OCI-LY1 (cell line): ENCODE data around the gene PRKCD.

ENCODE experiments used
- H2AFZ ChIP-seq: fragments of 200-600 bp; sonication (generic), shearing (Covaris generic); 2 replicates; pipeline ENCODE4 v1.6.0; 2014; ENCODE audit warnings: antibody characterized with exemption, mild to moderate bottlenecking, low read length
- H3F3A ChIP-seq: fragments of 200-600 bp; sonication (generic), shearing (Covaris generic); 2 replicates; pipeline ENCODE4 v1.6.0; 2014; ENCODE audit warnings: mild to moderate bottlenecking, antibody characterized with exemption, low read length, moderate library complexity; ENCODE audit not compliant: insufficient read depth
- H3K27ac ChIP-seq: fragments of 200-600 bp; sonication (generic); 2 replicates; pipeline ENCODE4 v1.5.1; 2014; ENCODE audit warnings: low read length, mixed run types, mild to moderate bottlenecking, low read depth; ENCODE audit not compliant: poor library complexity, severe bottlenecking
- H3K27me3 ChIP-seq: fragments of 200-600 bp; sonication (generic); 2 replicates; pipeline ENCODE4 v1.6.0; 2014; ENCODE audit warnings: antibody characterized with exemption, mild to moderate bottlenecking, low read length, moderate library complexity; ENCODE audit not compliant: insufficient read depth
- H3K36me3 ChIP-seq: fragments of 200-600 bp; sonication (generic); 2 replicates; pipeline ENCODE4 v1.6.1; 2014; ENCODE audit warnings: mild to moderate bottlenecking, antibody characterized with exemption, low read length, moderate library complexity, mixed read lengths; ENCODE audit not compliant: insufficient read depth
- H3K4me1 ChIP-seq: fragments of 200-600 bp; sonication (generic); 2 replicates; pipeline ENCODE4 v1.5.1; 2014; ENCODE audit warnings: mild to moderate bottlenecking, low read length, moderate library complexity; ENCODE audit not compliant: insufficient read depth, severe bottlenecking
- H3K4me2 ChIP-seq: fragments of 200-600 bp; sonication (generic), shearing (Covaris generic); 2 replicates; pipeline ENCODE4 v1.6.1; 2014; ENCODE audit warnings: low read length
- H3K4me3 ChIP-seq: fragments of 200-600 bp; sonication (generic); 2 replicates; pipeline ENCODE4 v1.5.1; 2014; ENCODE audit warnings: low read length, low read depth, mild to moderate bottlenecking, mixed read lengths; ENCODE audit not compliant: poor library complexity, severe bottlenecking
- H3K79me2 ChIP-seq: fragments of 200-600 bp; shearing (Covaris generic); 2 replicates; pipeline ENCODE4 v1.6.1; 2016; ENCODE audit warnings: mixed run types, low read length, mixed read lengths; ENCODE audit not compliant: insufficient read depth
- H3K9ac ChIP-seq: fragments of 200-600 bp; sonication (generic), shearing (Covaris generic); 2 replicates; pipeline ENCODE4 v1.6.1; 2014; ENCODE audit warnings: mild to moderate bottlenecking, low read length, mixed read lengths
- H3K9me2 ChIP-seq: fragments of 200-600 bp; sonication (generic), shearing (Covaris generic); 2 replicates; pipeline ENCODE4 v1.6.1; 2014; ENCODE audit warnings: low read depth, mild to moderate bottlenecking, low read length, mixed read lengths
- H3K9me3 ChIP-seq: fragments of 200-600 bp; shearing (Covaris generic); 2 replicates; pipeline ENCODE4 v1.6.1; 2014; ENCODE audit warnings: low read length, mixed read lengths
- H4K20me1 ChIP-seq: fragments of 200-600 bp; sonication (generic), shearing (Covaris generic); 2 replicates; pipeline ENCODE4 v1.6.0; 2016; ENCODE audit warnings: mild to moderate bottlenecking, low read length; ENCODE audit not compliant: insufficient read depth
- CTCF ChIP-seq: fragments of 200-600 bp; sonication (generic), shearing (Covaris generic); IDR thresholded peaks from 2 replicates; pipeline ENCODE4 v1.5.1; 2017; ENCODE audit warnings: mild to moderate bottlenecking, antibody characterized with exemption, low read length, moderate library complexity, mixed read lengths
- EZH2 ChIP-seq: fragments of 200-600 bp; sonication (generic), shearing (Covaris generic); IDR thresholded peaks from 2 replicates; pipeline ENCODE4 v1.8.0; 2017; ENCODE audit warnings: borderline replicate concordance, mixed run types, mild to moderate bottlenecking, antibody characterized with exemption, low read length, moderate library complexity, mixed read lengths

PRKCD gene

DNA sequence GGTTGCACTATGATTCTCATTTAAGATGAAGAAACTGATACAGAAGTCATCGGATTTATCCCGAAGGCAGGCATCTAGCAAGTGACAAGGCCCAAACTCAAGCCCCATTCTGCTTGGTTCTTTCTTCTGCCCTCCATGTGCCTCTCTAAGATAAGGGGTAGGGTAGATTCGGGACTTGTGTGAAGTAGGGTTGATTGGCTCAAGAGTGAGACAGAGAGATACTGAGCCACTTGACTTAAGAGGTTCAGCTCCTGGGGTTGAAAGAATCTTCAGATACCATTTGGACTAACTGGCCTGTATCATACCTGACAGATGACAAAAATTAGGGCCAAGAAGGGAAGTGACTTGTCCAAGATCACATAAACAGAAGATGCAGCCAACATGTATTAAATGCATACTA lies 31.7 kb upstream of the PRKCD start:
- no peaks in the 10 kb centered on the region for H3K9me3 ChIP-seq
- H3K27me3 ChIP-seq: no peaks in the 10 kb centered on the region
- no peak overlapping the region for H3K27ac ChIP-seq
- peak overlapping the region; percentile 94 for H3K4me3 ChIP-seq
- peak overlapping the region; percentile 95 for H3K9ac ChIP-seq
- H3K4me1 ChIP-seq: peaks cover 25% of the 10 kb centered on the region
- peaks cover 28% of the 10 kb centered on the region for H3K36me3 ChIP-seq
- H4K20me1 ChIP-seq: no peaks in the 10 kb centered on the region
- H3K4me2 ChIP-seq: peak overlapping the region; percentile 84
- H2AFZ ChIP-seq: no peak overlapping the region
- TF ChIP-seq EZH2 (no peak), CTCF (no peak)
- no peaks in the 10 kb centered on the region for H3K9me2 ChIP-seq
- H3F3A ChIP-seq: no peaks in the 10 kb centered on the region
- H3K79me2 ChIP-seq: peaks cover 18% of the 10 kb centered on the region

DNA sequence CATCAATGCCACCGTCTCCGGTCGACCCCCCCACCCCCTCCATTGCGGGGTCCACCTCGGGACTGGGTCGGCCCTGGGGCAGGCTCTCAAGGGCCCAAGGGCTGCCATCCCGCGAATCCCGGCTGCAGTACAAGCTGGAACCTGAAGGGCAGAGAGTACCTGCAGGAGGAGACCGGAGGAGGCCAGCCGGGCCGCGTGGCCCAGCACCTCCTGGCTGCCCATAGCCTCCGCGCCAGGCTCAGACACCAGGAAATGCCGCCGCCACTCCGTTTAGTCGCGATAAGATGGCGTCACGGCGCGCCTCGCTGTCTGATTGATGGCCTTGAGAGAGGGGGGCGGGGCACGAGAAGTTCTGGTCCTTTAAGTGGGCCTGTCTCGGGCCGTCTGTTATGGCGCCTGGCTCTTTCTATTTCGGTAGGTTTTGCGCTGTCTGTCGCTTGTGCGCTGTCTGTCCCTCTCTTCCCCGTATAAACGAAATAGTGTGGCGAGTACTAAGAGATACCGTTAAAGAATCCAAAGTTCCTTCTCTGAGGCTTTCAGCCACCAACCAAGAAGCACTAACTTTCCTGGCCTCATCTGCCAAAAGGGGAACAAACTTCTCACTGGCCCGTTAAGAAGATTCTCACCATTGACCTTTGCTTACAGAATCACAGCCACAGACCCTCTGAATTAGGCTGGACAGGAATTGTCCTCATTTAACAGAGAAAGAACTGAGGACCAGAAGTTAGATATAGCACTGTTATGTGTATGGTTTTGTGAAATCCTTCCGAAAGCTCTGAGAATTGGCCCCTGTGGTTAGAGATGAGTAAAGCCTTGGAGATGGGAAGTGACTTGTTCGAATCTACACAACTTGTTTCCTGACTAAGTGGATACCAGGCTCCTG lies 30.6 kb upstream of the PRKCD start, which contains the start of gene RFT1:
RFT1 (minus strand) TSS at position 257 of the 883 bp plus-strand sequence; CDS start at position 222, 35 bp downstream.
- Histone ChIP-seq H3K9ac (peak within 1 kb of the TSS; percentile 95), H4K20me1 (no peaks in the 10 kb centered on the region), H3K79me2 (peaks cover 18% of the 10 kb centered on the region), H3K36me3 (peaks cover 17% of the 10 kb centered on the region), H3F3A (no peaks in the 10 kb centered on the region), H2AFZ (peak within 1 kb of the TSS; percentile 3; the same call in 1 of the 2 replicates), H3K27me3 (no peaks in the 10 kb centered on the region), H3K9me2 (no peaks in the 10 kb centered on the region), H3K4me2 (peak within 1 kb of the TSS; percentile 84), H3K4me3 (peak within 1 kb of the TSS; percentile 94), H3K27ac (peak within 1 kb of the TSS; percentile 43), H3K9me3 (no peaks in the 10 kb centered on the region), H3K4me1 (peaks cover 25% of the 10 kb centered on the region)
- TF ChIP-seq EZH2 (no peak), CTCF (no peak)

GRCh38 chr3:53131096-53131495 lies 29.9 kb upstream of the PRKCD start:
- Histone ChIP-seq H3F3A (no peaks in the 10 kb centered on the region), H2AFZ (no peak overlapping the region), H3K36me3 (peaks cover 10% of the 10 kb centered on the region), H3K27ac (peak overlapping the region; percentile 43), H4K20me1 (no peaks in the 10 kb centered on the region), H3K4me3 (peak overlapping the region; percentile 94), H3K4me1 (peaks cover 25% of the 10 kb centered on the region), H3K79me2 (peaks cover 18% of the 10 kb centered on the region), H3K9ac (peak overlapping the region; percentile 95), H3K9me2 (no peaks in the 10 kb centered on the region), H3K27me3 (no peaks in the 10 kb centered on the region), H3K9me3 (no peaks in the 10 kb centered on the region), H3K4me2 (peak overlapping the region; percentile 84)
- TF ChIP-seq CTCF: no peak
